ENCODE data around the gene RAB30. TPM values are rescaled to one million over a fixed set of nuclear protein-coding genes. Genes with fewer than 3 reads are reported as not detected.

RAB30 gene
- total RNA-seq, 4 donors from 2014 or later, result 14.1 to 38.1 (median 24.4) TPM

GRCh38 chr11:83019888-83020579 lies 51.7 kb downstream of the RAB30 start:
- no peaks in the 10 kb centered on the region for H3K36me3 ChIP-seq
- no peaks in the 10 kb centered on the region for H3K9me3 ChIP-seq
- H3K27me3 ChIP-seq, result no peaks in the 10 kb centered on the region
- no peak for TF ChIP-seq CTCF (IDR thresholded peaks at IDR 0.05)
- TF ChIP-seq EP300 (IDR thresholded peaks at IDR 0.05), result no peak
- TF ChIP-seq POLR2A (IDR thresholded peaks at IDR 0.05), result no peak
- no peak for TF ChIP-seq POLR2AphosphoS5 (IDR thresholded peaks at IDR 0.05)
- H3K27ac ChIP-seq, result no peak overlapping the region
- H3K4me3 ChIP-seq, result no peak overlapping the region
- no CpG with 5 or more reads among the region's 12 CpGs for WGBS
- H3K4me1 ChIP-seq, result peaks cover 48% of the 10 kb centered on the region
- no peak for DNase-seq (ENCODE audit: low spot score in 2 of 2)

GRCh38 chr11:83014951-83015350 lies 56.7 kb downstream of the RAB30 start:
- Histone ChIP-seq H3K36me3 (no peaks in the 10 kb centered on the region), H3K27ac (no peak overlapping the region), H3K9me3 (no peaks in the 10 kb centered on the region), H3K4me3 (no peak overlapping the region), H3K4me1 (peaks cover 15% of the 10 kb centered on the region), H3K27me3 (no peaks in the 10 kb centered on the region)
- no peak for DNase-seq (ENCODE audit: low spot score in 2 of 2)
- TF ChIP-seq POLR2AphosphoS5 (IDR thresholded peaks at IDR 0.05) (no peak), EP300 (IDR thresholded peaks at IDR 0.05) (no peak), CTCF (IDR thresholded peaks at IDR 0.05) (no peak), POLR2A (IDR thresholded peaks at IDR 0.05) (no peak)
- 93% methylated on average over 1 of the region's 1 CpG for WGBS

GRCh38 chr11:83012168-83013067 lies 59.3 kb downstream of the RAB30 start:
- Histone ChIP-seq H3K27ac (no peak overlapping the region), H3K27me3 (no peaks in the 10 kb centered on the region), H3K4me1 (peaks cover 16% of the 10 kb centered on the region), H3K36me3 (no peaks in the 10 kb centered on the region), H3K9me3 (no peaks in the 10 kb centered on the region), H3K4me3 (no peak overlapping the region)
- DNase-seq (ENCODE audit: low spot score in 2 of 2), result no peak
- no peak for TF ChIP-seq EP300 (IDR thresholded peaks at IDR 0.05)
- TF ChIP-seq POLR2A (IDR thresholded peaks at IDR 0.05), result no peak
- TF ChIP-seq POLR2AphosphoS5 (IDR thresholded peaks at IDR 0.05), result no peak
- TF ChIP-seq CTCF (IDR thresholded peaks at IDR 0.05), result no peak
- 86% methylated on average over 7 of the region's 7 CpGs for WGBS

GRCh38 chr11:83011333-83012167 lies 60.1 kb downstream of the RAB30 start:
- Histone ChIP-seq H3K9me3 (no peaks in the 10 kb centered on the region), H3K27ac (no peak overlapping the region), H3K4me1 (peaks cover 22% of the 10 kb centered on the region), H3K4me3 (no peak overlapping the region), H3K36me3 (no peaks in the 10 kb centered on the region), H3K27me3 (no peaks in the 10 kb centered on the region)
- TF ChIP-seq POLR2A (IDR thresholded peaks at IDR 0.05) (no peak), POLR2AphosphoS5 (IDR thresholded peaks at IDR 0.05) (no peak), EP300 (IDR thresholded peaks at IDR 0.05) (no peak), CTCF (IDR thresholded peaks at IDR 0.05) (no peak)
- 92% methylated on average over 2 of the region's 2 CpGs for WGBS
- DNase-seq (ENCODE audit: low spot score in 2 of 2), result no peak

Measured in suprapubic skin (tissue), 4 donors.